Stimulated activated CD8-positive, alpha-beta memory T cell treated with anti-CD3 and anti-CD28 coated beads, Interleukin-15, amount 100 ng/mL, for 24 hours (primary cell): Measurements from ENCODE around the gene ELL3.

Experiments
- DNase-seq: peaks from one replicate; pipeline ENCODE4 v3.0.0-alpha.2; 2020; ENCODE audit warnings: low read depth

Gene ELL3

DNA sequence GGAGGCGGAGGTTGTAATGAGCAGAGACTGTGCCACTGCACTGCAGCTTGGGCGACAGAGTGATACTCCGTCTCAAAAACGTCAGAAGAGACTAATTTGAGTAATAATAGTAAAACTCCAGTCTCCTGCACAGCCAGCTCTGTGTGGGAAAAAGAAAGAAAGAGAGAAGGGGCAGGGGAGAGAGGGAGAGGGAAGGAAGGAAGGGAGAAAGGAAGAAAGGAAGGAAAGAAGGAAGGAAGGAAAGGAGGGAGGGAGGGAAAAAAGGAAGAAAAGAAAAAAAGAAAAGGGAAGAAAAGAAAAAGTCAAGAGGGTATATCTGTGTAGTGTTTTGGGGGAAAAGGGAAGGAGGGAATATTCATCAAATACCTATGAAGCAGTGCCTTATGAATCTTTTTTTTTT, 53.6 kb downstream of the ELL3 start:
- DNase-seq: no peak
